HepG2 (cell line): ENCODE results near the gene CACNA1H. TPM values are rescaled to one million over a fixed set of nuclear protein-coding genes. Genes with fewer than 3 reads are reported as not detected.

Source experiments
- CHD2 ChIP-seq: IDR thresholded peaks from 2 replicates; pipeline ENCODE4 v1.6.1; 2011; ENCODE audit warnings: low read depth, low read length, improper control_type of control experiment
- KLF15 ChIP-seq: sonication (generic); formaldehyde crosslinking; IDR thresholded peaks from 2 replicates; pipeline ENCODE4 v1.8.1; 2023; ENCODE audit warnings: borderline replicate concordance, mild to moderate bottlenecking, inconsistent platforms, missing genetic modification reagents, mixed read lengths
- LCORL ChIP-seq, 2 experiments: fragments of 450-650 bp in 1 of 2; sonication (generic) in 1 of 2; formaldehyde crosslinking in 1 of 2; IDR thresholded peaks; 2 replicates each; pipeline versions ENCODE4 v1.5.0 to v1.6.1; 2017 to 2020; ENCODE audit warnings: antibody characterized with exemption in 1 of 2, missing genetic modification reagents in 1 of 2
- MATR3 ChIP-seq: sonication (generic); formaldehyde crosslinking; IDR thresholded peaks from 2 replicates; pipeline ENCODE4 v1.4.0; 2020; ENCODE audit warnings: missing genetic modification reagents
- NFYB ChIP-seq: sonication (generic); formaldehyde crosslinking; IDR thresholded peaks from 2 replicates; pipeline ENCODE4 v1.4.0; 2020; ENCODE audit warnings: missing genetic modification reagents
- ZBTB20 ChIP-seq: sonication (generic); formaldehyde crosslinking; IDR thresholded peaks from 2 replicates; pipeline ENCODE4 v1.8.1; 2023; ENCODE audit warnings: missing genetic modification reagents, low read depth, mild to moderate bottlenecking, borderline replicate concordance
- ZBTB21 ChIP-seq: sonication (generic); formaldehyde crosslinking; IDR thresholded peaks from 2 replicates; pipeline ENCODE4 v1.4.0; 2020; ENCODE audit warnings: missing genetic modification reagents
- ZBTB8A ChIP-seq: sonication (generic); formaldehyde crosslinking; IDR thresholded peaks from 2 replicates; pipeline ENCODE4 v1.4.0; 2020; ENCODE audit warnings: mild to moderate bottlenecking, low read depth, missing genetic modification reagents, borderline replicate concordance
- ZC3H13 ChIP-seq: sonication (generic); formaldehyde crosslinking; IDR thresholded peaks from 2 replicates; pipeline ENCODE4 v1.8.1; 2023; ENCODE audit warnings: mild to moderate bottlenecking, missing genetic modification reagents, moderate library complexity
- ZNF160 ChIP-seq: sonication (generic); formaldehyde crosslinking; IDR thresholded peaks from 2 replicates; pipeline ENCODE4 v1.8.0; 2022; ENCODE audit warnings: mild to moderate bottlenecking, inconsistent platforms, missing genetic modification reagents
- ZNF577 ChIP-seq: sonication (generic); formaldehyde crosslinking; IDR thresholded peaks from 2 replicates; pipeline ENCODE4 v1.4.0; 2020; ENCODE audit warnings: mild to moderate bottlenecking, low read depth, missing genetic modification reagents, borderline replicate concordance
- ZNF703 ChIP-seq: sonication (generic); formaldehyde crosslinking; IDR thresholded peaks from 2 replicates; pipeline ENCODE4 v1.5.1; 2020; ENCODE audit warnings: missing genetic modification reagents, mild to moderate bottlenecking, moderate library complexity, borderline replicate concordance
- polyA plus RNA-seq, 8 experiments: library from polyadenylated mRNA; depleted of rRNA in 3 of 8; stranded (reverse) in 7 of 8; unstranded in 1 of 8; fragments of >200 nt; fragmentation: Illumina TruSeq in 4 of 8; extraction: Trizol in 4 of 8; gene quantifications; 2 replicates each; pipeline versions ENCODE4 v1.2.1 to v1.2.3, GENCODE V29; 2011 to 2016; ENCODE audit warnings: low read depth in 4 of 8, missing spikeins in 1 of 8, mixed read lengths in 1 of 8; ENCODE audit not compliant: insufficient read depth in 1 of 8
- total RNA-seq, 5 experiments: library from RNA; depleted of rRNA; stranded (reverse); fragments of >200 nt; fragmentation: Illumina TruSeq; extraction: Trizol; gene quantifications; 2 replicates each; pipeline ENCODE4 v1.2.3, GENCODE V29; 2016; ENCODE audit warnings: low read depth in 1 of 5
- TF ChIP-seq, protein P1 (sequence below): sonication (generic); formaldehyde crosslinking; IDR thresholded peaks from 2 replicates; pipeline ENCODE4 v1.4.0; 2020; ENCODE audit warnings: missing genetic modification reagents
- TF ChIP-seq, protein P2 (sequence below): sonication (generic); formaldehyde crosslinking; IDR thresholded peaks from 2 replicates; pipeline ENCODE4 v1.4.0; 2020; ENCODE audit warnings: missing genetic modification reagents, borderline replicate concordance
- TF ChIP-seq, protein P3 (sequence below): sonication (generic); formaldehyde crosslinking; IDR thresholded peaks from 2 replicates; pipeline ENCODE4 v1.4.0; 2020; ENCODE audit warnings: missing genetic modification reagents
- TF ChIP-seq, protein P4 (sequence below): sonication (generic); formaldehyde crosslinking; IDR thresholded peaks from 2 replicates; pipeline ENCODE4 v1.8.0; 2022; ENCODE audit warnings: missing genetic modification reagents, mild to moderate bottlenecking, borderline replicate concordance
- TF ChIP-seq, protein P5 (sequence below), 2 experiments: fragments of 450-650 bp in 1 of 2; sonication (generic) in 1 of 2; formaldehyde crosslinking; IDR thresholded peaks; 2 replicates each; pipeline versions ENCODE4 v1.5.0 to v1.8.0; 2020 to 2022; ENCODE audit warnings: mild to moderate bottlenecking in 1 of 2, missing genetic modification reagents in 1 of 2
- TF ChIP-seq, protein P6 (sequence below): sonication (generic); formaldehyde crosslinking; IDR thresholded peaks from 2 replicates; pipeline ENCODE4 v1.4.0; 2020; ENCODE audit warnings: low read depth, mild to moderate bottlenecking, missing genetic modification reagents

The CACNA1H gene
- total and polyA plus RNA-seq, 2 of the 13 experiments (the other 11 are each of a cell fraction or from before 2014, with no cell fraction given): 0.40 to 1.8 TPM

DNA sequence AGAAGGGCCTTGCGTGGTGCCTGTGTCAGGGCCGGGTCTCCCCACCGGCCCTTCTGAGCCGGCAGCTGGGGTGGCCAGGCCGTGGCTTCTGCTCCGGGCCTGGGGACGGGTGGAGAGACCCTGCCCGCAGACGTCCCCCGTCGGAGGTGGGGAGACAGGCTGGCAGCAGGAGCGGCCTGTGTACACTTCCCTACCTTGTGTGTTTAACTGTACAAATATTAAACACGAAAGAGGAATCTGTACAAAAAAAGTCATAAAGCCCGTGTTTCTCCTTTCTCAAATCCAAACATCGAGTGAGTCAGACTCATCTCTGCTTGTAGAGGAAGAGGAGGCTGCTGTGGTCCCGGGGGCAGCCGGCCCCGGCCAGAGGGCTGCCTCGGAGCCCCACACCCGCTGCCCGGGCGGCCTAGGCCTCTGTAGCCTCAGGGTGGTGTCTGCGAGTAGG lies 2.0 kb downstream of the CACNA1H start (continued):
- TF ChIP-seq, protein P1, sequence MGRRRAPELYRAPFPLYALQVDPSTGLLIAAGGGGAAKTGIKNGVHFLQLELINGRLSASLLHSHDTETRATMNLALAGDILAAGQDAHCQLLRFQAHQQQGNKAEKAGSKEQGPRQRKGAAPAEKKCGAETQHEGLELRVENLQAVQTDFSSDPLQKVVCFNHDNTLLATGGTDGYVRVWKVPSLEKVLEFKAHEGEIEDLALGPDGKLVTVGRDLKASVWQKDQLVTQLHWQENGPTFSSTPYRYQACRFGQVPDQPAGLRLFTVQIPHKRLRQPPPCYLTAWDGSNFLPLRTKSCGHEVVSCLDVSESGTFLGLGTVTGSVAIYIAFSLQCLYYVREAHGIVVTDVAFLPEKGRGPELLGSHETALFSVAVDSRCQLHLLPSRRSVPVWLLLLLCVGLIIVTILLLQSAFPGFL (CRISPR knock-in tag): no peak
- TF ChIP-seq CHD2 (no peak), KLF15 (CRISPR knock-in tag) (no peak), ZNF160 (CRISPR knock-in tag) (no peak), LCORL (IDR thresholded peaks at IDR 0.05) (no peak), LCORL (CRISPR knock-in tag; IDR thresholded peaks at IDR 0.05) (peak; percentile 56; the same call in 1 of the 2 replicates), ZBTB21 (CRISPR knock-in tag) (no peak), ZBTB8A (no peak), NFYB (CRISPR knock-in tag) (no peak), MATR3 (CRISPR knock-in tag) (no peak), ZC3H13 (CRISPR knock-in tag) (no peak), ZNF577 (CRISPR knock-in tag) (no peak), ZNF703 (CRISPR knock-in tag) (no peak), ZBTB20 (CRISPR knock-in tag) (no peak)
- TF ChIP-seq, protein P2, sequence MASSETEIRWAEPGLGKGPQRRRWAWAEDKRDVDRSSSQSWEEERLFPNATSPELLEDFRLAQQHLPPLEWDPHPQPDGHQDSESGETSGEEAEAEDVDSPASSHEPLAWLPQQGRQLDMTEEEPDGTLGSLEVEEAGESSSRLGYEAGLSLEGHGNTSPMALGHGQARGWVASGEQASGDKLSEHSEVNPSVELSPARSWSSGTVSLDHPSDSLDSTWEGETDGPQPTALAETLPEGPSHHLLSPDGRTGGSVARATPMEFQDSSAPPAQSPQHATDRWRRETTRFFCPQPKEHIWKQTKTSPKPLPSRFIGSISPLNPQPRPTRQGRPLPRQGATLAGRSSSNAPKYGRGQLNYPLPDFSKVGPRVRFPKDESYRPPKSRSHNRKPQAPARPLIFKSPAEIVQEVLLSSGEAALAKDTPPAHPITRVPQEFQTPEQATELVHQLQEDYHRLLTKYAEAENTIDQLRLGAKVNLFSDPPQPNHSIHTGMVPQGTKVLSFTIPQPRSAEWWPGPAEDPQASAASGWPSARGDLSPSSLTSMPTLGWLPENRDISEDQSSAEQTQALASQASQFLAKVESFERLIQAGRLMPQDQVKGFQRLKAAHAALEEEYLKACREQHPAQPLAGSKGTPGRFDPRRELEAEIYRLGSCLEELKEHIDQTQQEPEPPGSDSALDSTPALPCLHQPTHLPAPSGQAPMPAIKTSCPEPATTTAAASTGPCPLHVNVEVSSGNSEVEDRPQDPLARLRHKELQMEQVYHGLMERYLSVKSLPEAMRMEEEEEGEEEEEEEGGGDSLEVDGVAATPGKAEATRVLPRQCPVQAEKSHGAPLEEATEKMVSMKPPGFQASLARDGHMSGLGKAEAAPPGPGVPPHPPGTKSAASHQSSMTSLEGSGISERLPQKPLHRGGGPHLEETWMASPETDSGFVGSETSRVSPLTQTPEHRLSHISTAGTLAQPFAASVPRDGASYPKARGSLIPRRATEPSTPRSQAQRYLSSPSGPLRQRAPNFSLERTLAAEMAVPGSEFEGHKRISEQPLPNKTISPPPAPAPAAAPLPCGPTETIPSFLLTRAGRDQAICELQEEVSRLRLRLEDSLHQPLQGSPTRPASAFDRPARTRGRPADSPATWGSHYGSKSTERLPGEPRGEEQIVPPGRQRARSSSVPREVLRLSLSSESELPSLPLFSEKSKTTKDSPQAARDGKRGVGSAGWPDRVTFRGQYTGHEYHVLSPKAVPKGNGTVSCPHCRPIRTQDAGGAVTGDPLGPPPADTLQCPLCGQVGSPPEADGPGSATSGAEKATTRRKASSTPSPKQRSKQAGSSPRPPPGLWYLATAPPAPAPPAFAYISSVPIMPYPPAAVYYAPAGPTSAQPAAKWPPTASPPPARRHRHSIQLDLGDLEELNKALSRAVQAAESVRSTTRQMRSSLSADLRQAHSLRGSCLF (CRISPR knock-in tag): no peak
- TF ChIP-seq, protein P3, sequence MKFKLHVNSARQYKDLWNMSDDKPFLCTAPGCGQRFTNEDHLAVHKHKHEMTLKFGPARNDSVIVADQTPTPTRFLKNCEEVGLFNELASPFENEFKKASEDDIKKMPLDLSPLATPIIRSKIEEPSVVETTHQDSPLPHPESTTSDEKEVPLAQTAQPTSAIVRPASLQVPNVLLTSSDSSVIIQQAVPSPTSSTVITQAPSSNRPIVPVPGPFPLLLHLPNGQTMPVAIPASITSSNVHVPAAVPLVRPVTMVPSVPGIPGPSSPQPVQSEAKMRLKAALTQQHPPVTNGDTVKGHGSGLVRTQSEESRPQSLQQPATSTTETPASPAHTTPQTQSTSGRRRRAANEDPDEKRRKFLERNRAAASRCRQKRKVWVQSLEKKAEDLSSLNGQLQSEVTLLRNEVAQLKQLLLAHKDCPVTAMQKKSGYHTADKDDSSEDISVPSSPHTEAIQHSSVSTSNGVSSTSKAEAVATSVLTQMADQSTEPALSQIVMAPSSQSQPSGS: 0 out of 2 replicates have a peak, but pooled peaks have one; percentile 22
- TF ChIP-seq, protein P4, sequence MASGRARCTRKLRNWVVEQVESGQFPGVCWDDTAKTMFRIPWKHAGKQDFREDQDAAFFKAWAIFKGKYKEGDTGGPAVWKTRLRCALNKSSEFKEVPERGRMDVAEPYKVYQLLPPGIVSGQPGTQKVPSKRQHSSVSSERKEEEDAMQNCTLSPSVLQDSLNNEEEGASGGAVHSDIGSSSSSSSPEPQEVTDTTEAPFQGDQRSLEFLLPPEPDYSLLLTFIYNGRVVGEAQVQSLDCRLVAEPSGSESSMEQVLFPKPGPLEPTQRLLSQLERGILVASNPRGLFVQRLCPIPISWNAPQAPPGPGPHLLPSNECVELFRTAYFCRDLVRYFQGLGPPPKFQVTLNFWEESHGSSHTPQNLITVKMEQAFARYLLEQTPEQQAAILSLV (CRISPR knock-in tag): no peak
- TF ChIP-seq, protein P5, sequence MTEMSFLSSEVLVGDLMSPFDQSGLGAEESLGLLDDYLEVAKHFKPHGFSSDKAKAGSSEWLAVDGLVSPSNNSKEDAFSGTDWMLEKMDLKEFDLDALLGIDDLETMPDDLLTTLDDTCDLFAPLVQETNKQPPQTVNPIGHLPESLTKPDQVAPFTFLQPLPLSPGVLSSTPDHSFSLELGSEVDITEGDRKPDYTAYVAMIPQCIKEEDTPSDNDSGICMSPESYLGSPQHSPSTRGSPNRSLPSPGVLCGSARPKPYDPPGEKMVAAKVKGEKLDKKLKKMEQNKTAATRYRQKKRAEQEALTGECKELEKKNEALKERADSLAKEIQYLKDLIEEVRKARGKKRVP (CRISPR knock-in tag; IDR thresholded peaks at IDR 0.05): no peak
- TF ChIP-seq, protein P6, sequence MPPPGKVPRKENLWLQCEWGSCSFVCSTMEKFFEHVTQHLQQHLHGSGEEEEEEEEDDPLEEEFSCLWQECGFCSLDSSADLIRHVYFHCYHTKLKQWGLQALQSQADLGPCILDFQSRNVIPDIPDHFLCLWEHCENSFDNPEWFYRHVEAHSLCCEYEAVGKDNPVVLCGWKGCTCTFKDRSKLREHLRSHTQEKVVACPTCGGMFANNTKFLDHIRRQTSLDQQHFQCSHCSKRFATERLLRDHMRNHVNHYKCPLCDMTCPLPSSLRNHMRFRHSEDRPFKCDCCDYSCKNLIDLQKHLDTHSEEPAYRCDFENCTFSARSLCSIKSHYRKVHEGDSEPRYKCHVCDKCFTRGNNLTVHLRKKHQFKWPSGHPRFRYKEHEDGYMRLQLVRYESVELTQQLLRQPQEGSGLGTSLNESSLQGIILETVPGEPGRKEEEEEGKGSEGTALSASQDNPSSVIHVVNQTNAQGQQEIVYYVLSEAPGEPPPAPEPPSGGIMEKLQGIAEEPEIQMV (CRISPR knock-in tag): no peak
